ENCODE results near the gene P3R3URF.

The P3R3URF gene

GRCh38 chr1:46137916-46138315 is 38.4 kb downstream of the P3R3URF start:
- no peak overlapping the region for H3K27ac ChIP-seq (replicated peaks)
- TF ChIP-seq REST (IDR thresholded peaks at IDR 0.05; ENCODE audit: insufficient replicate concordance, low read depth): no peak
- no peak for TF ChIP-seq POLR2AphosphoS5 (IDR thresholded peaks at IDR 0.05; ENCODE audit: low read depth)
- TF ChIP-seq SPI1 (IDR thresholded peaks at IDR 0.05; ENCODE audit: borderline replicate concordance, low read depth): no peak
- TF ChIP-seq GABPA (IDR thresholded peaks at IDR 0.05; ENCODE audit: low read depth): no peak
- no peak for TF ChIP-seq CTCF (IDR thresholded peaks at IDR 0.05; ENCODE audit: insufficient read depth, low read length)
- no peaks in the 10 kb centered on the region for H3K27me3 ChIP-seq (ENCODE audit: insufficient read depth, poor library complexity, severe bottlenecking)
- H3K4me3 ChIP-seq (replicated peaks; ENCODE audit: insufficient read depth, low read length): no peak overlapping the region
- no peak for DNase-seq (ENCODE audit: low read depth in 1 of 2, low spot score in 1 of 2)

GRCh38 chr1:46136711-46137110 is 39.6 kb downstream of the P3R3URF start:
- Histone ChIP-seq H3K4me3 (replicated peaks; ENCODE audit: insufficient read depth, low read length) (no peak overlapping the region), H3K27ac (replicated peaks) (no peak overlapping the region), H3K27me3 (ENCODE audit: insufficient read depth, poor library complexity, severe bottlenecking) (no peaks in the 10 kb centered on the region)
- DNase-seq (ENCODE audit: low read depth in 1 of 2, low spot score in 1 of 2): no peak
- TF ChIP-seq SPI1 (IDR thresholded peaks at IDR 0.05; ENCODE audit: borderline replicate concordance, low read depth): no peak
- no peak for TF ChIP-seq REST (IDR thresholded peaks at IDR 0.05; ENCODE audit: insufficient replicate concordance, low read depth)
- TF ChIP-seq POLR2AphosphoS5 (IDR thresholded peaks at IDR 0.05; ENCODE audit: low read depth): no peak
- TF ChIP-seq CTCF (IDR thresholded peaks at IDR 0.05; ENCODE audit: insufficient read depth, low read length): no peak
- no peak for TF ChIP-seq GABPA (IDR thresholded peaks at IDR 0.05; ENCODE audit: low read depth)

- no peaks in the 10 kb centered on the region for H3K27me3 ChIP-seq (ENCODE audit: insufficient read depth, poor library complexity, severe bottlenecking)
- no peak for TF ChIP-seq POLR2AphosphoS5 (IDR thresholded peaks at IDR 0.05; ENCODE audit: low read depth)
- no peak for TF ChIP-seq SPI1 (IDR thresholded peaks at IDR 0.05; ENCODE audit: borderline replicate concordance, low read depth)
- no peak for TF ChIP-seq CTCF (IDR thresholded peaks at IDR 0.05; ENCODE audit: insufficient read depth, low read length)
- no peak for TF ChIP-seq REST (IDR thresholded peaks at IDR 0.05; ENCODE audit: insufficient replicate concordance, low read depth)
- TF ChIP-seq GABPA (IDR thresholded peaks at IDR 0.05; ENCODE audit: low read depth): no peak
- H3K27ac ChIP-seq (replicated peaks): no peak overlapping the region
- H3K4me3 ChIP-seq (replicated peaks; ENCODE audit: insufficient read depth, low read length): no peak overlapping the region
- peak in 1 of 2 experiments; percentile 64 for DNase-seq (ENCODE audit: low read depth in 1 of 2, low spot score in 1 of 2)
Measured at GRCh38 chr1:46134660-46135331, 41.5 kb downstream of the P3R3URF start.

Data from HL-60 (cell line).